GM18517 (cell line): ENCODE measurements around the gene TACSTD2.
"Not testable (repeated sequence)": the region's sequence is repeated elsewhere in the genome, so short reads cannot be mapped to it uniquely, and the experiment has no call there.

ENCODE experiments used
- ATAC-seq: cut with Tn5 transposase; IDR thresholded peaks from one replicate; pipeline ENCODE4 v1.9.1; 2021; ENCODE audit warnings: mild to moderate bottlenecking, moderate library complexity; ENCODE audit not compliant: unreplicated experiment

The TACSTD2 gene

GRCh38 chr1:58588396-58588795 lies 11.3 kb upstream of the TACSTD2 start:
- ATAC-seq = no peak

DNA sequence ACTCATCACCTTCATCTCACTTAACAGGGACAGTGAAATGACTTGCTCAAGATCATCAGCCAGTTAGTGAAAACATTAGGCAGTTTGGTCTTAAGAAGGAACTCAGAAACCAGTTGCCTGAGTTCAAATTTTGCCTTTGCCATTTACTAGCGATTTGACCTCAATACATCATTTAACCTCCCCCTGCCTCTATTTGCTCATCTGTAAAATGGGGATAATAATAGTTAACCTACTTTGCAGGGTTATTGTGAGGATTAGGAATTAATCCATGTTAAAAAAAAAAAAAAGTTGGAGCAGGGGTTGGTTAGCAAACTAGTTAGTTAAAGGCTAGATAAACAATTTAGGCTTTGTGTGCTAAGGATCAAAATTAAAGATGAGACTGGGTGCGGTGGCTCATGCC lies 10.6 kb upstream of the TACSTD2 start:
- no peak for ATAC-seq

- ATAC-seq = no peak
These were observed 9.2 kb upstream of the TACSTD2 start for GRCh38 chr1:58586271-58586670.

- ATAC-seq = no peak
These were observed 8.6 kb upstream of the TACSTD2 start for GRCh38 chr1:58585581-58586151.

GRCh38 chr1:58585166-58585565 lies 8.1 kb upstream of the TACSTD2 start:
- no peak for ATAC-seq

GRCh38 chr1:58584082-58584895 lies 7.2 kb upstream of the TACSTD2 start:
- ATAC-seq = no peak

GRCh38 chr1:58583496-58583895 lies 6.4 kb upstream of the TACSTD2 start:
- ATAC-seq = no peak

DNA sequence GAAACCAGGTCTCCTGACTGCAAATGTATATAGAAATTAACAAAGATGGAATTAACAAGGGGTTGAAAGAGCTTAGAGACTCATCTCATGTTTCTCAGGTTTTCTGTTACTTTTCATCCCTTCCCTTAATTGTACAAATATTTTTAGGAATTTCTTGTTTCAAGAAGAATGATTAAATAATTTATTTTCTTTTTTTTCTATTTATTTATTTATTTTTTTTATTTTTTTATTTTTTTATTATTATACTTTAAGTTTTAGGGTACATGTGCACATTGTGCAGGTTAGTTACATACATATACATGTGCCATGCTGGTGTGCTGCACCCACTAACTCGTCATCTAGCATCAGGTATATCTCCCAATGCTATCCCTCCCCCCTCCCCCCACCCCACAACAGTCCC lies 5.1 kb upstream of the TACSTD2 start:
- not testable (repeated sequence) for ATAC-seq

GRCh38 chr1:58581641-58582040 lies 4.6 kb upstream of the TACSTD2 start:
- ATAC-seq = no peak

- ATAC-seq = no peak
These were observed 3.1 kb upstream of the TACSTD2 start for GRCh38 chr1:58580186-58580585.

GRCh38 chr1:58577654-58578030 lies 590 bp upstream of the TACSTD2 start:
- ATAC-seq = no peak

- no peak for ATAC-seq
These were observed 726 bp downstream of the TACSTD2 start for GRCh38 chr1:58576325-58576726.

DNA sequence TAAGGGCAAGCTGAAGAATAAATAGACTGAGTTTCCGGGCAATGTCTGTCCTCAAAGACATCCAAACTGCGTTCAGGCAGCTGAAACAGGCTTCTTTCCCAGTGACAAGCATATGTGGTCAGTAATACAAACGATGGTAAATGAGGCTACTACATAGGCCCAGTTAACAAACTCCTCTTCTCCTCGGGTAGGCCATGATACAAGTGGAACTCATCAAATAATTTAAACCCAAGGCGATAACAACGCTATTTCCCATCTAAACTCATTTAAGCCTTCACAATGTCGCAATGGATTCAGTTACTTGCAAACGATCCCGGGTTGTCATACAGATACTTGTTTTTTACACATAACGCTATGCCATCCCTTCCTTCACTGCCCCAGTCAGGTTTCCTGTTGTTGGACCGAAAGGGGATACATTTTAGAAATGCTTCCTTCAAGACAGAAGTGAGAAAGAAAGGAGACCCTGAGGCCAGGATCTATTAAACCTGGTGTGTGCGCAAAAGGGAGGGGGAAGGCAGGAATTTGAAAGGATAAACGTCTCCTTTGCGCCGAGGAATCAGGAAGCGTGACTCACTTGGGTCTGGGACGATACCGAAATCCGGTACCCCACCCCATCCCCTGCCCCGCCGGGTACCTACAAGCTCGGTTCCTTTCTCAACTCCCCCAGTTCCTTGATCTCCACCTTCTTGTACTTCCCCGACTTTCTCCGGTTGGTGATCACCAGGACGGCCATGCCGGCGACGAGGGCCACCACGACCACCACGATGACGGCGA lies 1.3 kb downstream of the TACSTD2 start:
- no peak for ATAC-seq

DNA sequence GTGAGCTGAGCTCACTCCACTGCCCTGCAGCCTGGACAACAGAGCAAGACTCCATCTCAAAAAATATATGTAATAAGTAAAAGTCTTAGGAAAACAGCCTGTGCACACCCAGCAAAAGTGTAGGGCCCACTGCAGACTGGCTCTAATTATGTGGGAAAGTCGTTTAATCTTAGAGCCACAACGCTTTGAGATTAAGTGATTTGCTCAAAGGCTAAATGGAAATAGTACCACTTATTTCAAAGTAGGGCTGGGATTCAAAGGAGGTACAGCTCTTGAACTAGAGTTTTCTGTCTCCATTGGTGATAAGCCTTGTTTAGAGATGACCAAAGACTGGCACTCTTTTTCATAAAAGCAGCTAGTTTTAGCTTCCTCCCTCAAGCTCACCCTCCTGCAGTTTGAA lies 2.2 kb downstream of the TACSTD2 start:
- no peak for ATAC-seq

GRCh38 chr1:58573705-58574591 lies 3.1 kb downstream of the TACSTD2 start:
- peak; percentile 98 for ATAC-seq

GRCh38 chr1:58573138-58573537 lies 3.9 kb downstream of the TACSTD2 start:
- no peak for ATAC-seq

DNA sequence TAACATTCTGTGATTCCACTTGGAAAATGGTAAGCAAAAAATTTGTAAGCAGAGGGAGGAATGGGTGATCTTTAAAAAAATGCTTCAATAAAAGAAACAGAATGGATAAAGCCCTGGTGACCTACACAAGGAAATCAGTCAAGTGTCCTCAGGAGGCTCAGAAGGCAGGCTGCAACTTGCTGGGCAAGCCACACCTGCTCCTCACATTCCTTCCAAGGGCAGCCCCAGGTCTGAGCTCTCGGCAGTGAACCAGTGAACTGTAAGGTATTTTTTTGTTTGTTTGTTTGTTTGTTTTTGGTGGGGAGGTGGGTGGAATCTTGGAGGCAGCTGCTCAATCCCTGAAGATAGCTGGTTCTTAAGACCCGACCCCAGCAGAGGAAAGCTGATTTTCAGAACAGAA lies 4.4 kb downstream of the TACSTD2 start:
- ATAC-seq = no peak

DNA sequence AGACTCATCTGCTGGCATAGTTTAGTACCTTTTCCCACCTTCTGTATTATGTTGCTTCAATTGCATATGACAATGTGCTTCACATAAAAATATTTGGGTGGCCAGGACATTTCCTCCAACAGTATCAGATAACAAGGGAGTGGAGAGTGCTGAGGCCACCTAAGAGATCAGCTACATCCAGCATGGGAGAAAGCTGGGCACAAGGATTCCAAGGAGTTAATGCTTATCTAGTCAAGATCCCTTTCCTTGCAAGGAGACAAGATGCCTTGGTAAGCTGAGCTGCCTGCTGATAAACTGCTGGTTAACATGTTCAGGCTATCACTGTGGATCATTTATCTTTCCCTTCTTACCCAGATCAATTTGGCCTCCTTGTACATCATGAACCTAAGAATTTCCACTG lies 5.4 kb downstream of the TACSTD2 start:
- no peak for ATAC-seq

DNA sequence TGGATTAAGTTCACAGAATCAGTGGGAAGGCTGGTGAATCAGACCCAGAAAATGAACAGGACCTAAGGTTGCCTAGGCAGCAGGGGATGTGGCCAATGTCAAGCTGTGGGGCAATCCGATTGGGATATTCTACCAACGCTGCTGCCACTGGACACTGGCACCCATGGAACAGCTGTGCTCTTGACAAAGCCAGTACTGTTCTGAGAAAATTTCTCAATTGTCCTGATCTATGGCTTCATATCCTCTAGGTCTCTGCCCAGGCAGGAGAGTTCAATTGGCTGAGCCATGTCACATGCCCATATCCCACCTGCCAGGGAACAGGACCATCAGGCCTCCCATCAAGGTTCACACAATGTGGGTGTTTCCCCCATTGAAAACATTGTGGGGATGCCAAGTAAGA lies 6.2 kb downstream of the TACSTD2 start:
- no peak for ATAC-seq

GRCh38 chr1:58570094-58570493 lies 7.0 kb downstream of the TACSTD2 start:
- ATAC-seq = no peak

- no peak for ATAC-seq
These were observed 8.1 kb downstream of the TACSTD2 start for GRCh38 chr1:58568911-58569310.
